Measurements from ENCODE around the gene SEPHS1.

The SEPHS1 gene

DNA sequence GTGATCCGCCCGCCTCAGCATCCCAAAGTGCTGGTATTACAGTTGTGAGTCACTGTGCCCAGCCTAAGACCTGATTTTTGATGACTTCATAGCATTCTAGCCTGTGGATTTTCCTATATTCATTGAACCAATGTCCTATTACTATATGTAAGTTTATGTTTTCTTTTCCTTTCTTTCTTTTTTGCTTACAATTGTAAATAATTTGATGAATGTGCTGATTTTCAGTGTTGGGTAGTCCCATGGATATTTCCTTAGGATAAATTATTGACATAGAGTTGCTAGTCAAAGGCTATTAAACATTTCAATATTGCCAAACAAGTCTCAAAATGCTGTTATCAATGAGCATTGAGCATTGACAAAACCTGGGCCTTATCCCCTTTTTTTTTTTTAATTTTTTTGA, 38.3 kb downstream of the SEPHS1 start:
- DNase-seq (ENCODE audit: low spot score) (no peak), ATAC-seq (ENCODE audit: low read depth) (no peak)
- H3K27me3 ChIP-seq (ENCODE audit: insufficient read depth, poor library complexity, severe bottlenecking), result no peaks in the 10 kb centered on the region
- H3K36me3 ChIP-seq (ENCODE audit: low read depth), result no peaks in the 10 kb centered on the region
- no peaks in the 10 kb centered on the region for H3K4me1 ChIP-seq (ENCODE audit: insufficient read depth, poor library complexity, severe bottlenecking)
- TF ChIP-seq, protein P1, sequence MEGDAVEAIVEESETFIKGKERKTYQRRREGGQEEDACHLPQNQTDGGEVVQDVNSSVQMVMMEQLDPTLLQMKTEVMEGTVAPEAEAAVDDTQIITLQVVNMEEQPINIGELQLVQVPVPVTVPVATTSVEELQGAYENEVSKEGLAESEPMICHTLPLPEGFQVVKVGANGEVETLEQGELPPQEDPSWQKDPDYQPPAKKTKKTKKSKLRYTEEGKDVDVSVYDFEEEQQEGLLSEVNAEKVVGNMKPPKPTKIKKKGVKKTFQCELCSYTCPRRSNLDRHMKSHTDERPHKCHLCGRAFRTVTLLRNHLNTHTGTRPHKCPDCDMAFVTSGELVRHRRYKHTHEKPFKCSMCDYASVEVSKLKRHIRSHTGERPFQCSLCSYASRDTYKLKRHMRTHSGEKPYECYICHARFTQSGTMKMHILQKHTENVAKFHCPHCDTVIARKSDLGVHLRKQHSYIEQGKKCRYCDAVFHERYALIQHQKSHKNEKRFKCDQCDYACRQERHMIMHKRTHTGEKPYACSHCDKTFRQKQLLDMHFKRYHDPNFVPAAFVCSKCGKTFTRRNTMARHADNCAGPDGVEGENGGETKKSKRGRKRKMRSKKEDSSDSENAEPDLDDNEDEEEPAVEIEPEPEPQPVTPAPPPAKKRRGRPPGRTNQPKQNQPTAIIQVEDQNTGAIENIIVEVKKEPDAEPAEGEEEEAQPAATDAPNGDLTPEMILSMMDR (IDR thresholded peaks at IDR 0.05; ENCODE audit: poor library complexity, severe bottlenecking), result no peak
- no peaks in the 10 kb centered on the region for H3K9me3 ChIP-seq (ENCODE audit: severe bottlenecking)
- H3K27ac ChIP-seq (ENCODE audit: poor library complexity, severe bottlenecking), result no peak overlapping the region
- H3K4me3 ChIP-seq (ENCODE audit: severe bottlenecking), result no peak overlapping the region

DNA sequence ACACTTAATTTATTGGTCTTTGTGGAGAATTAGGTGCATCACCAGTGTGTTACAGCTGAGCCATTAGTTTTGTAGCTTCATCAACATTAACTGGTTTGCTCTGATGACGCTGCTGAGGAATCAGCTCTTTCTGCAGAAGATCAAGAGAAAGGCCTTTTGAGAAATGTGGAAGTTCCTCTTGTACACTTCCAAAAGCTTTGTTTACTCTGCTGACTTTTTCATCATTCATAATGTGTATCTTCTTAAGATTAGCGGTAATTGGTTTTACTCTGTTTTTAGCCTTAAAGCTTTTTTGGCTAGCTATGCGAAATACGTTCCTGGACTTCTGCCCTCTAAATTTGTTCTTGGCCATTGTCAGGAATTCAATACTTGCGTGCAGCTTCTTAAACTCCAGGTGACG, 40.0 kb downstream of the SEPHS1 start:
- H3K27ac ChIP-seq (ENCODE audit: poor library complexity, severe bottlenecking), result no peak overlapping the region
- H3K4me3 ChIP-seq (ENCODE audit: severe bottlenecking), result no peak overlapping the region
- ATAC-seq (ENCODE audit: low read depth) (no peak), DNase-seq (ENCODE audit: low spot score) (no peak)
- no peaks in the 10 kb centered on the region for H3K36me3 ChIP-seq (ENCODE audit: low read depth)
- H3K4me1 ChIP-seq (ENCODE audit: insufficient read depth, poor library complexity, severe bottlenecking), result no peaks in the 10 kb centered on the region
- H3K27me3 ChIP-seq (ENCODE audit: insufficient read depth, poor library complexity, severe bottlenecking), result no peaks in the 10 kb centered on the region
- no peaks in the 10 kb centered on the region for H3K9me3 ChIP-seq (ENCODE audit: severe bottlenecking)
- TF ChIP-seq, protein P1 (IDR thresholded peaks at IDR 0.05; ENCODE audit: poor library complexity, severe bottlenecking), result no peak

DNA sequence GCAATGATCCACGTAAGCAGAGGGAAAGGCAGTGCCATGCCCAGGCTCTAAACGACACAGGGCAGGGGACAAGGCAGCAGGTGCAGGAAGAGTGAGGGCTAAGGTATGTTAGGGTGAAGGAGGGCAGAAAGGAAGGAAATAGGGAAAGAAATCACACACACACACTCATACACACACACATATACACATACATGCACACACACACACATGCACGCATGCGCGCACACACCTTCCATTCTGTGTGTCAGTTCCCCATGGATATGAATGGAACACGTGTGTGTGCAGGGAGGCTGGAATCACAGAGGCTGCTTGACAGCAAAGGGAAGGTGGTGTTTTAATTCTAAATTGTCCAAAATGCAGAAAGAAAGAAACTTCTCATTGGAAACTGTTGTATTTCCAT, 42.0 kb downstream of the SEPHS1 start:
- Histone ChIP-seq H3K27ac (ENCODE audit: poor library complexity, severe bottlenecking) (no peak overlapping the region), H3K9me3 (ENCODE audit: severe bottlenecking) (no peaks in the 10 kb centered on the region), H3K4me3 (ENCODE audit: severe bottlenecking) (no peak overlapping the region), H3K4me1 (ENCODE audit: insufficient read depth, poor library complexity, severe bottlenecking) (peaks cover 6% of the 10 kb centered on the region), H3K27me3 (ENCODE audit: insufficient read depth, poor library complexity, severe bottlenecking) (no peaks in the 10 kb centered on the region), H3K36me3 (ENCODE audit: low read depth) (no peaks in the 10 kb centered on the region)
- DNase-seq (ENCODE audit: low spot score) (no peak), ATAC-seq (ENCODE audit: low read depth) (no peak)
- TF ChIP-seq, protein P1 (IDR thresholded peaks at IDR 0.05; ENCODE audit: poor library complexity, severe bottlenecking), result no peak

DNA sequence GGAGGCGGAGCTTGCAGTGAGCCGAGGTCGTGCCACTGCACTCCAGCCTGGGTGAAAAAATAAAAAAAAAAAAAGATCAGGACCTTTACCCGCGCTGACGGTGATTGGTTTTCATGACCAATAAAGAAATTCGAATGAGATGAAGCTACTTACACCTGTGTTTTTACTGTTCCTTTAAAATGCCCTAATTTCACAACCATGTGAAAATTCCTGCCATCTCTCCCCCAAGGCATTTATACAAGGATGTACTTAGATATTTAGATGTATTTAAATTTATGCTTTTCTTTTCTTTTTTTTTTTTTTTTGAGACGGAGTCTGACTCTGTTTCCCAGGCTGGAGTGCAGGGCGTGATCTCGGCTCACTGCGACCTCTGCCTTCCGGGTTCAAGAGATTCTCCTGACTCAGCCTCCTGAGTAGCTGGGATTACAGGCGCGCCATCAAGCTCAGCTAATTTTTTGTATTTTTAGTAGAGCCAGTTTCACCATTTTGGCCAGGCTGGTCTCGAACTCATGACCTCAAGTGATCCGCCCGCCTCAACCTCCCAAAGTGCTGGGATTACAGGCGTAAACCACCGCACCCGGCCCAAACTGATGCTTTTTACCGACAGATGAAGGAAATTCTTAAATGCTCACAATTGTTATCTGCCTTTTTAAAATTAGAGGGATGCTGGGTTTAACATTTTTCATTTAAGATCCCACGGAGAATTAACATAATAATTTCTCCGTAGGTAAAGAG, 45.1 kb downstream of the SEPHS1 start:
- Histone ChIP-seq H3K4me3 (ENCODE audit: severe bottlenecking) (no peak overlapping the region), H3K36me3 (ENCODE audit: low read depth) (no peaks in the 10 kb centered on the region), H3K4me1 (ENCODE audit: insufficient read depth, poor library complexity, severe bottlenecking) (peaks cover 6% of the 10 kb centered on the region), H3K27me3 (ENCODE audit: insufficient read depth, poor library complexity, severe bottlenecking) (no peaks in the 10 kb centered on the region), H3K9me3 (ENCODE audit: severe bottlenecking) (no peaks in the 10 kb centered on the region), H3K27ac (ENCODE audit: poor library complexity, severe bottlenecking) (no peak overlapping the region)
- DNase-seq (ENCODE audit: low spot score) (no peak), ATAC-seq (ENCODE audit: low read depth) (no peak)
- TF ChIP-seq, protein P1 (IDR thresholded peaks at IDR 0.05; ENCODE audit: poor library complexity, severe bottlenecking), result no peak

Data from RWPE2 (cell line).